Trophoblast cell (in vitro differentiated cells and primary cell): Measurements from ENCODE around the gene EHF.

Experiments
- DNase-seq, 2 donors: peaks; one replicate each; pipeline ENCODE4 v3.0.0-alpha.2; 2016
- H2AFZ ChIP-seq: 2 replicates; pipeline ENCODE4 v1.6.1; 2013; ENCODE audit warnings: low read length, moderate library complexity, mild to moderate bottlenecking; ENCODE audit not compliant: insufficient read depth, poor library complexity
- H2AK5ac ChIP-seq: 2 replicates; pipeline ENCODE4 v1.6.1; 2013; ENCODE audit warnings: mild to moderate bottlenecking, low read length
- H2BK120ac ChIP-seq: 2 replicates; pipeline ENCODE4 v1.6.1; 2013; ENCODE audit warnings: low read length, mild to moderate bottlenecking, moderate library complexity; ENCODE audit not compliant: insufficient read depth, poor library complexity
- H2BK12ac ChIP-seq: 2 replicates; pipeline ENCODE4 v1.6.1; 2013; ENCODE audit warnings: mild to moderate bottlenecking, low read length, moderate library complexity
- H2BK5ac ChIP-seq: 2 replicates; pipeline ENCODE4 v1.6.1; 2013; ENCODE audit warnings: low read length, low read depth, moderate library complexity, mild to moderate bottlenecking; ENCODE audit not compliant: poor library complexity
- H3K14ac ChIP-seq: 2 replicates; pipeline ENCODE4 v1.6.1; 2013; ENCODE audit warnings: mild to moderate bottlenecking, low read length
- H3K18ac ChIP-seq: 2 replicates; pipeline ENCODE4 v1.6.1; 2013; ENCODE audit warnings: mild to moderate bottlenecking, low read length
- H3K23ac ChIP-seq: 2 replicates; pipeline ENCODE4 v1.6.1; 2013; ENCODE audit warnings: low read length
- H3K27ac ChIP-seq: 2 replicates; pipeline ENCODE4 v1.5.1; 2013; ENCODE audit warnings: low read depth, mild to moderate bottlenecking, inconsistent platforms, low read length, moderate library complexity
- H3K27me3 ChIP-seq: 2 replicates; pipeline ENCODE4 v1.6.1; 2013; ENCODE audit warnings: inconsistent platforms, mild to moderate bottlenecking, low read length, moderate library complexity; ENCODE audit not compliant: insufficient read depth
- H3K36me3 ChIP-seq, 2 experiments: 1 replicate in 1 of 2; 2 replicates in 1 of 2; pipeline ENCODE4 v1.6.1; 2013; ENCODE audit warnings: low read length in 2 of 2, mild to moderate bottlenecking in 2 of 2, moderate library complexity in 1 of 2; ENCODE audit not compliant: insufficient read depth in 2 of 2, control insufficient read depth in 1 of 2
- H3K4ac ChIP-seq: 2 replicates; pipeline ENCODE4 v1.6.1; 2013; ENCODE audit warnings: low read depth, mild to moderate bottlenecking, low read length, moderate library complexity
- H3K4me1 ChIP-seq, 2 experiments: 1 replicate in 1 of 2; 2 replicates in 1 of 2; pipeline ENCODE4 v1.6.1; 2013; ENCODE audit warnings: low read length in 2 of 2, mild to moderate bottlenecking in 2 of 2, moderate library complexity in 1 of 2; ENCODE audit not compliant: insufficient read depth in 2 of 2, control insufficient read depth in 1 of 2
- H3K4me2 ChIP-seq: 2 replicates; pipeline ENCODE4 v1.6.1; 2013; ENCODE audit warnings: inconsistent platforms, mild to moderate bottlenecking, low read length, moderate library complexity
- H3K4me3 ChIP-seq: 2 replicates; pipeline ENCODE4 v1.5.1; 2013; ENCODE audit warnings: mild to moderate bottlenecking, low read depth, low read length, inconsistent platforms
- H3K79me1 ChIP-seq: one replicate; pipeline ENCODE4 v1.6.1; 2013; ENCODE audit warnings: low read length
- H3K79me2 ChIP-seq: 2 replicates; pipeline ENCODE4 v1.6.1; 2013; ENCODE audit warnings: low read length, mild to moderate bottlenecking; ENCODE audit not compliant: control insufficient read depth, insufficient read depth, poor library complexity
- H3K9ac ChIP-seq: 2 replicates; pipeline ENCODE4 v1.6.1; 2013; ENCODE audit warnings: mild to moderate bottlenecking, low read length
- H3K9me3 ChIP-seq: 2 replicates; pipeline ENCODE4 v1.6.1; 2013; ENCODE audit warnings: low read depth, mild to moderate bottlenecking, control low read depth, inconsistent platforms, low read length; ENCODE audit not compliant: insufficient read depth
- H4K12ac ChIP-seq: 2 replicates; pipeline ENCODE4 v1.6.1; 2013; ENCODE audit warnings: low read depth, mild to moderate bottlenecking, low read length, moderate library complexity
- H4K8ac ChIP-seq: 2 replicates; pipeline ENCODE4 v1.6.1; 2013; ENCODE audit warnings: low read depth, mild to moderate bottlenecking, low read length, moderate library complexity
- H4K91ac ChIP-seq: one replicate; pipeline ENCODE4 v1.6.1; 2013; ENCODE audit warnings: low read depth, mild to moderate bottlenecking, low read length, moderate library complexity
- WGBS: extraction: QIAGEN DNeasy Blood & Tissue Kit; methylation state at CpG from one replicate; pipeline ENCODE4 v1.1.7; 2013; ENCODE audit warnings: missing lambda C conversion rate; ENCODE audit not compliant: insufficient read length, insufficient coverage; ENCODE audit errors: extremely low coverage; 5-methylcytosine and 5-hydroxymethylcytosine counted together

Gene EHF

GRCh38 chr11:34576331-34576730 is 44.6 kb upstream of the EHF start:
- H4K8ac ChIP-seq = no peak overlapping the region
- H3K27ac ChIP-seq = no peak overlapping the region
- no peak overlapping the region for H3K4ac ChIP-seq
- WGBS = no CpG with 5 or more reads among the region's 3 CpGs
- no peak overlapping the region for H3K23ac ChIP-seq
- no peak overlapping the region for H4K91ac ChIP-seq
- no peaks in the 10 kb centered on the region for H3K4me1 ChIP-seq
- no peak overlapping the region for H3K4me3 ChIP-seq
- H4K12ac ChIP-seq = no peak overlapping the region
- H2BK12ac ChIP-seq = no peak overlapping the region
- no peaks in the 10 kb centered on the region for H3K79me1 ChIP-seq
- no peak overlapping the region for H3K18ac ChIP-seq
- H2BK120ac ChIP-seq = no peak overlapping the region
- H3K4me2 ChIP-seq = no peak overlapping the region
- no peaks in the 10 kb centered on the region for H3K9me3 ChIP-seq
- no peak overlapping the region for H3K9ac ChIP-seq
- H2AFZ ChIP-seq = no peak overlapping the region
- peak in 1 of 2 donors; percentile 58 for DNase-seq
- no peak overlapping the region for H3K14ac ChIP-seq
- H3K79me2 ChIP-seq = no peaks in the 10 kb centered on the region
- H3K36me3 ChIP-seq = no peaks in the 10 kb centered on the region
- no peak overlapping the region for H2AK5ac ChIP-seq
- no peak overlapping the region for H2BK5ac ChIP-seq
- H3K27me3 ChIP-seq = no peaks in the 10 kb centered on the region

GRCh38 chr11:34583818-34584217 is 37.1 kb upstream of the EHF start:
- Histone ChIP-seq H3K27ac (no peak overlapping the region), H2AFZ (no peak overlapping the region), H3K23ac (no peak overlapping the region), H4K12ac (no peak overlapping the region), H2BK5ac (no peak overlapping the region), H4K91ac (no peak overlapping the region), H3K79me1 (no peaks in the 10 kb centered on the region), H3K9ac (no peak overlapping the region), H3K4me1 (peaks cover 4 to 5% of the 10 kb centered on the region in 2 experiments), H2AK5ac (no peak overlapping the region), H3K9me3 (no peaks in the 10 kb centered on the region), H2BK120ac (no peak overlapping the region), H4K8ac (no peak overlapping the region), H3K4me3 (no peak overlapping the region), H3K79me2 (no peaks in the 10 kb centered on the region), H3K18ac (no peak overlapping the region), H2BK12ac (no peak overlapping the region), H3K14ac (no peak overlapping the region), H3K4ac (no peak overlapping the region), H3K36me3 (no peaks in the 10 kb centered on the region), H3K4me2 (no peak overlapping the region), H3K27me3 (no peaks in the 10 kb centered on the region)
- DNase-seq = no peak
- no CpG with 5 or more reads among the region's 4 CpGs for WGBS

GRCh38 chr11:34585304-34585734 is 35.6 kb upstream of the EHF start:
- Histone ChIP-seq H3K36me3 (no peaks in the 10 kb centered on the region), H2BK120ac (no peak overlapping the region), H2AFZ (no peak overlapping the region), H2BK12ac (no peak overlapping the region), H3K18ac (no peak overlapping the region), H2BK5ac (no peak overlapping the region), H3K4me1 (peaks cover 4 to 5% of the 10 kb centered on the region in 2 experiments), H3K9me3 (no peaks in the 10 kb centered on the region), H3K27me3 (no peaks in the 10 kb centered on the region), H4K8ac (no peak overlapping the region), H3K4ac (no peak overlapping the region), H4K91ac (no peak overlapping the region), H3K4me2 (no peak overlapping the region), H3K79me1 (no peaks in the 10 kb centered on the region), H3K9ac (no peak overlapping the region), H3K23ac (no peak overlapping the region), H4K12ac (no peak overlapping the region), H2AK5ac (no peak overlapping the region), H3K4me3 (no peak overlapping the region), H3K14ac (no peak overlapping the region), H3K27ac (no peak overlapping the region), H3K79me2 (no peaks in the 10 kb centered on the region)
- WGBS = no CpG with 5 or more reads among the region's 2 CpGs
- DNase-seq = no peak

- no peak overlapping the region for H2AFZ ChIP-seq
- no peak overlapping the region for H2AK5ac ChIP-seq
- H3K9me3 ChIP-seq = no peaks in the 10 kb centered on the region
- no CpG with 5 or more reads among the region's 4 CpGs for WGBS
- H3K79me2 ChIP-seq = no peaks in the 10 kb centered on the region
- H3K79me1 ChIP-seq = no peaks in the 10 kb centered on the region
- H3K4me3 ChIP-seq = no peak overlapping the region
- H3K4me2 ChIP-seq = no peak overlapping the region
- H3K18ac ChIP-seq = no peak overlapping the region
- no peak overlapping the region for H2BK120ac ChIP-seq
- H2BK12ac ChIP-seq = no peak overlapping the region
- peaks cover 4 to 5% of the 10 kb centered on the region in 2 experiments for H3K4me1 ChIP-seq
- DNase-seq = peak in 1 of 2 donors; percentile 75
- H2BK5ac ChIP-seq = no peak overlapping the region
- no peak overlapping the region for H3K4ac ChIP-seq
- H3K9ac ChIP-seq = no peak overlapping the region
- H4K12ac ChIP-seq = no peak overlapping the region
- no peaks in the 10 kb centered on the region for H3K27me3 ChIP-seq
- H3K27ac ChIP-seq = no peak overlapping the region
- no peaks in the 10 kb centered on the region for H3K36me3 ChIP-seq
- no peak overlapping the region for H4K91ac ChIP-seq
- no peak overlapping the region for H3K14ac ChIP-seq
- no peak overlapping the region for H3K23ac ChIP-seq
- H4K8ac ChIP-seq = no peak overlapping the region
These were observed 35.0 kb upstream of the EHF start for GRCh38 chr11:34585735-34586487.
